Thyroid gland (tissue), 4 donors: ENCODE results near the gene EPHA3. TPM values are rescaled to one million over a fixed set of nuclear protein-coding genes. Genes with fewer than 3 reads are reported as not detected.

Experiments used
- DNase-seq, 2 donors: peaks; one replicate each; pipeline ENCODE4 v3.0.0-alpha.2; 2019
- H3K27ac ChIP-seq, 3 donors: fragments of 200-600 bp; sonication (generic); 1 replicate in 2 of 3; 2 replicates in 1 of 3; pipeline ENCODE4 v1.5.1; 2016 to 2019; ENCODE audit warnings: mild to moderate bottlenecking in 1 of 3, moderate library complexity in 1 of 3
- H3K27me3 ChIP-seq: fragments of 200-600 bp; sonication (generic); one replicate; pipeline ENCODE4 v1.5.1; 2019
- H3K36me3 ChIP-seq, 2 donors: fragments of 200-600 bp; sonication (generic); one replicate each; pipeline ENCODE4 v1.5.1; 2016 to 2019
- H3K4me1 ChIP-seq, 2 donors: fragments of 200-600 bp; sonication (generic); one replicate each; pipeline ENCODE4 v1.5.1; 2017 to 2019
- H3K4me3 ChIP-seq, 3 donors: fragments of 200-600 bp; sonication (generic); replicated peaks in 1 of 3; 1 replicate in 2 of 3; 2 replicates in 1 of 3; pipeline ENCODE4 v1.5.1; 2016; ENCODE audit warnings: mild to moderate bottlenecking in 1 of 3
- H3K9me3 ChIP-seq: fragments of 200-600 bp; sonication (generic); one replicate; pipeline ENCODE4 v1.5.1; 2017
- CTCF ChIP-seq, 6 experiments: fragments of 200-600 bp in 3 of 6; fragments of 450-650 bp in 3 of 6; sonication (generic) in 3 of 6; IDR thresholded peaks; one replicate each; pipeline ENCODE4 v1.5.1; 2016 to 2019; ENCODE audit warnings: antibody characterized with exemption in 6 of 6, mild to moderate bottlenecking in 2 of 6, inconsistent platforms in 1 of 6, moderate library complexity in 1 of 6
- POLR2A ChIP-seq, 2 donors: fragments of 450-650 bp; IDR thresholded peaks; one replicate each; pipeline ENCODE4 v1.6.1; 2017; ENCODE audit warnings: antibody characterized with exemption in 2 of 2, mild to moderate bottlenecking in 2 of 2, moderate library complexity in 1 of 2
- WGBS, 2 donors: methylation state at CpG; one replicate each; pipeline ENCODE4 v1.1.5; 2017; 5-methylcytosine and 5-hydroxymethylcytosine counted together
- intact Hi-C: fragments of 100-400 bp; cut with DNase I; formaldehyde crosslinking; loops from one replicate; pipeline ENCODE4 v1.15.1; 2023
- total RNA-seq, 4 donors: library from RNA; depleted of rRNA; stranded (reverse); fragments of >200 nt; gene quantifications; one replicate each; pipeline ENCODE4 v1.2.3, GENCODE V29; 2016

EPHA3 gene
- total RNA-seq, 4 donors from 2014 or later: 27.3 to 41.6 (median 35.4) TPM

- no peak for DNase-seq
- no peaks in the 10 kb centered on the region for H3K36me3 ChIP-seq
- TF ChIP-seq CTCF (IDR thresholded peaks at IDR 0.05) (no peak), POLR2A (IDR thresholded peaks at IDR 0.05) (no peak)
- no peak overlapping the region for H3K4me3 ChIP-seq
- H3K4me1 ChIP-seq: peaks cover 3% of the 10 kb centered on the region in 2 donors
- WGBS, 2 donors: 72 to 74% methylated on average over 3 of the region's 3 CpGs
- H3K27me3 ChIP-seq: no peaks in the 10 kb centered on the region
- intact Hi-C loops: no loop called here
- H3K9me3 ChIP-seq: no peaks in the 10 kb centered on the region
- no peak overlapping the region for H3K27ac ChIP-seq
Observed at GRCh38 chr3:89367166-89367565, 259.7 kb downstream of the EPHA3 start.

GRCh38 chr3:89368846-89369245 is 261.4 kb downstream of the EPHA3 start:
- no peak for TF ChIP-seq POLR2A (IDR thresholded peaks at IDR 0.05)
- no peak for TF ChIP-seq CTCF (IDR thresholded peaks at IDR 0.05)

GRCh38 chr3:89372456-89372855 is 265.0 kb downstream of the EPHA3 start:
- DNase-seq: peak in 1 of 2 donors; percentile 4
- Histone ChIP-seq H3K4me3 (no peak overlapping the region), H3K9me3 (no peaks in the 10 kb centered on the region), H3K36me3 (no peaks in the 10 kb centered on the region), H3K4me1 (peaks cover 6 to 13% of the 10 kb centered on the region in 2 donors), H3K27me3 (no peaks in the 10 kb centered on the region), H3K27ac (no peak overlapping the region)
- no peak for TF ChIP-seq POLR2A (IDR thresholded peaks at IDR 0.05)
- no peak for TF ChIP-seq CTCF (IDR thresholded peaks at IDR 0.05)
- intact Hi-C loops: no loop called here
- WGBS, 2 donors: 18 to 33% methylated on average over 1 of the region's 1 CpG

More at GRCh38 chr3:89368846-89369245, 261.4 kb downstream of the EPHA3 start:
- H3K9me3 ChIP-seq: no peaks in the 10 kb centered on the region
- H3K36me3 ChIP-seq: no peaks in the 10 kb centered on the region
- H3K4me1 ChIP-seq: peaks cover 6 to 13% of the 10 kb centered on the region in 2 donors
- 96 to 97% methylated on average over 3 of the region's 3 CpGs for WGBS, 2 donors
- intact Hi-C loops: no loop called here
- no peak overlapping the region for H3K27ac ChIP-seq
- H3K27me3 ChIP-seq: no peaks in the 10 kb centered on the region
- H3K4me3 ChIP-seq: no peak overlapping the region
- no peak for DNase-seq

GRCh38 chr3:89373434-89373833 is 266.0 kb downstream of the EPHA3 start:
- H3K9me3 ChIP-seq: no peaks in the 10 kb centered on the region
- peaks cover 6 to 13% of the 10 kb centered on the region in 2 donors for H3K4me1 ChIP-seq
- no peak overlapping the region for H3K27ac ChIP-seq
- H3K36me3 ChIP-seq: no peaks in the 10 kb centered on the region
- H3K27me3 ChIP-seq: no peaks in the 10 kb centered on the region
- intact Hi-C loops: no loop called here
- TF ChIP-seq CTCF (IDR thresholded peaks at IDR 0.05): no peak
- TF ChIP-seq POLR2A (IDR thresholded peaks at IDR 0.05): no peak
- no peak overlapping the region for H3K4me3 ChIP-seq
- DNase-seq: no peak

GRCh38 chr3:89375451-89375850 is 268.0 kb downstream of the EPHA3 start:
- 37 to 50% methylated on average over 1 of the region's 1 CpG for WGBS, 2 donors
- intact Hi-C loops: no loop called here
- no peaks in the 10 kb centered on the region for H3K9me3 ChIP-seq
- H3K4me1 ChIP-seq: peaks cover 6 to 13% of the 10 kb centered on the region in 2 donors
- H3K4me3 ChIP-seq: no peak overlapping the region
- no peaks in the 10 kb centered on the region for H3K27me3 ChIP-seq
- no peak for DNase-seq
- no peak for TF ChIP-seq POLR2A (IDR thresholded peaks at IDR 0.05)
- TF ChIP-seq CTCF (IDR thresholded peaks at IDR 0.05): no peak
- no peaks in the 10 kb centered on the region for H3K36me3 ChIP-seq
- no peak overlapping the region for H3K27ac ChIP-seq
